ENCODE results near the gene SLC9A8.

DNA sequence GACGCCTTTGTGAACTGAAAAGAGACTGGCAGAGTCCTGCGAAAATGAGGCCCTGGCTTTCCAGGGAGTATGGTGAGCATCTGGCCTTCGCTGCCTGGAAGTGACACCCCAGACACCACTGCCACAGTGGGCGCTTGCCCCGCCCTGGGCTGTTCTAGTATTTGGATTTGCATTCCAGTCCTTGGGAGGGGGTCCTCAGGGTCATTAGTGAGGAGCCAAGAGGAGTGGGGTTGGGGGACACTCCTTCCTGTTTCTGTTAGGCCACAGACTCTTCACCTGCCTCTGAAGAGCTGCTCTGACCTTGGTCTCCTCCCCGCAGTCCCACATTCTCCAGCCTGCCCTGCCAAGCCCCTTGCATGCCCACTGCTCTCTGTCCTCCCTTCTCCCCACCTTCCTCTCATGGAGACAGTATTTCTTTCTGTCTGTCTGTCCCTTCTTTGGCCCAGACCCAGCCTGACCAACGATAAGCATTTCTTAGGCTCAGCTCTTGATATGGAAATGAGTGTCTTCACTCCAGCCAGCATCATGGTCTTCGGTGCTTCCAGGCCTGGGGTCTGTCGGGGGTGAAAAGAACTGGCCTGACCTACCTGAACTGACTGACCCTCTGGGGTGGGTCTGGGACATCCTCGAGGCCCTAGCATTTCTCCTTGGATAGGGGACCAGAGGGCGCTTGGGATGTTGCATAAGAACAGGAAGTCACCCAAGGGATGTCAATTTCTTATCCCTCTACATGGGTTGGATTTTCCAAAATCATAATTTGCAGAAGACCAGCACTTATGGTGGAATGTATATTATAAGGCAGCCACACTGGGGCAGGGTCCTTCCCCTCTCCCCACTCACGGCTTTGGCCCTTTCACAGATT is 19.4 kb downstream of the SLC9A8 start:
- TF ChIP-seq, protein P1, sequence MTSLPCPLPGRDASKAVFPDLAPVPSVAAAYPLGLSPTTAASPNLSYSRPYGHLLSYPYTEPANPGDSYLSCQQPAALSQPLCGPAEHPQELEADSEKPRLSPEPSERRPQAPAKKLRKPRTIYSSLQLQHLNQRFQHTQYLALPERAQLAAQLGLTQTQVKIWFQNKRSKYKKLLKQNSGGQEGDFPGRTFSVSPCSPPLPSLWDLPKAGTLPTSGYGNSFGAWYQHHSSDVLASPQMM (CRISPR knock-in tag; IDR thresholded peaks at IDR 0.05), result no peak
- TF ChIP-seq SAP30 (IDR thresholded peaks at IDR 0.05; ENCODE audit: borderline replicate concordance, insufficient read depth, low read depth, low read length, poor library complexity, severe bottlenecking) (no peak), E2F4 (CRISPR knock-in tag; IDR thresholded peaks at IDR 0.05; ENCODE audit: low read depth) (no peak), ZNF253 (CRISPR knock-in tag; conservative IDR thresholded peaks at IDR 0.05) (no peak), GTF2F1 (IDR thresholded peaks at IDR 0.05; ENCODE audit: low read depth, low read length) (no peak), ZNF184 (CRISPR knock-in tag; IDR thresholded peaks at IDR 0.05) (no peak), KAT7 (CRISPR knock-in tag; IDR thresholded peaks at IDR 0.05; ENCODE audit: borderline replicate concordance) (no peak), RAD21 (CRISPR knock-in tag; conservative IDR thresholded peaks at IDR 0.05 in 1 of 2, IDR thresholded peaks at IDR 0.05 in 1 of 2) (no peak), KLF13 (tag; IDR thresholded peaks at IDR 0.05; ENCODE audit: borderline replicate concordance, low read depth) (no peak), POLR2A (conservative IDR thresholded peaks at IDR 0.05) (no peak), NR1H2 (CRISPR knock-in tag; IDR thresholded peaks at IDR 0.05) (no peak), ZNF408 (CRISPR knock-in tag; IDR thresholded peaks at IDR 0.05; ENCODE audit: low read depth) (no peak), ZNF217 (CRISPR knock-in tag; IDR thresholded peaks at IDR 0.05) (no peak)
- TF ChIP-seq, protein P2, sequence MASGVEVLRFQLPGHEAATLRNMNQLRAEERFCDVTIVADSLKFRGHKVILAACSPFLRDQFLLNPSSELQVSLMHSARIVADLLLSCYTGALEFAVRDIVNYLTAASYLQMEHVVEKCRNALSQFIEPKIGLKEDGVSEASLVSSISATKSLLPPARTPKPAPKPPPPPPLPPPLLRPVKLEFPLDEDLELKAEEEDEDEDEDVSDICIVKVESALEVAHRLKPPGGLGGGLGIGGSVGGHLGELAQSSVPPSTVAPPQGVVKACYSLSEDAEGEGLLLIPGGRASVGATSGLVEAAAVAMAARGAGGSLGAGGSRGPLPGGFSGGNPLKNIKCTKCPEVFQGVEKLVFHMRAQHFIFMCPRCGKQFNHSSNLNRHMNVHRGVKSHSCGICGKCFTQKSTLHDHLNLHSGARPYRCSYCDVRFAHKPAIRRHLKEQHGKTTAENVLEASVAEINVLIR (CRISPR knock-in tag; IDR thresholded peaks at IDR 0.05), result no peak

Measured in K562 (cell line).